ENCODE results near the gene LCOR.
"Not testable (repeated sequence)": the region's sequence is repeated elsewhere in the genome, so short reads cannot be mapped to it uniquely, and the experiment has no call there.

LCOR gene

GRCh38 chr10:96842896-96843723 is 11.0 kb downstream of the LCOR start:
- no peak overlapping the region for H3K4me3 ChIP-seq (ENCODE audit: low read depth, low read length)
- H3K4me1 ChIP-seq (ENCODE audit: control insufficient read depth, insufficient read depth, low read length) = peaks cover 14% of the 10 kb centered on the region
- no peaks in the 10 kb centered on the region for H3K9me3 ChIP-seq (ENCODE audit: control insufficient read depth, insufficient read depth, low read length)

GRCh38 chr10:96843823-96844222 is 11.7 kb downstream of the LCOR start:
- no peaks in the 10 kb centered on the region for H3K9me3 ChIP-seq (ENCODE audit: control insufficient read depth, insufficient read depth, low read length)
- no peaks in the 10 kb centered on the region for H3K27me3 ChIP-seq (ENCODE audit: control insufficient read depth, insufficient read depth, low read length)
- peaks cover 14% of the 10 kb centered on the region for H3K4me1 ChIP-seq (ENCODE audit: control insufficient read depth, insufficient read depth, low read length)
- no peak overlapping the region for H3K9ac ChIP-seq (ENCODE audit: low read depth, low read length)
- no peak overlapping the region for H3K4me3 ChIP-seq (ENCODE audit: low read depth, low read length)
- no peaks in the 10 kb centered on the region for H3K36me3 ChIP-seq (ENCODE audit: control insufficient read depth, insufficient read depth, low read length)

More at GRCh38 chr10:96842896-96843723, 11.0 kb downstream of the LCOR start:
- Histone ChIP-seq H3K27me3 (ENCODE audit: control insufficient read depth, insufficient read depth, low read length) (no peaks in the 10 kb centered on the region), H3K36me3 (ENCODE audit: control insufficient read depth, insufficient read depth, low read length) (no peaks in the 10 kb centered on the region), H3K9ac (ENCODE audit: low read depth, low read length) (no peak overlapping the region)

GRCh38 chr10:96846395-96846794 is 14.3 kb downstream of the LCOR start:
- H3K4me1 ChIP-seq (ENCODE audit: control insufficient read depth, insufficient read depth, low read length) = peaks cover 10% of the 10 kb centered on the region
- no peaks in the 10 kb centered on the region for H3K9me3 ChIP-seq (ENCODE audit: control insufficient read depth, insufficient read depth, low read length)
- H3K36me3 ChIP-seq (ENCODE audit: control insufficient read depth, insufficient read depth, low read length) = no peaks in the 10 kb centered on the region
- no peak overlapping the region for H3K4me3 ChIP-seq (ENCODE audit: low read depth, low read length)
- no peak overlapping the region for H3K9ac ChIP-seq (ENCODE audit: low read depth, low read length)
- H3K27me3 ChIP-seq (ENCODE audit: control insufficient read depth, insufficient read depth, low read length) = no peaks in the 10 kb centered on the region

- H3K9ac ChIP-seq (ENCODE audit: low read depth, low read length) = no peak overlapping the region
- H3K36me3 ChIP-seq (ENCODE audit: control insufficient read depth, insufficient read depth, low read length) = no peaks in the 10 kb centered on the region
- H3K27me3 ChIP-seq (ENCODE audit: control insufficient read depth, insufficient read depth, low read length) = no peaks in the 10 kb centered on the region
- H3K4me3 ChIP-seq (ENCODE audit: low read depth, low read length) = no peak overlapping the region
- H3K4me1 ChIP-seq (ENCODE audit: control insufficient read depth, insufficient read depth, low read length) = peaks cover 10% of the 10 kb centered on the region
- no peaks in the 10 kb centered on the region for H3K9me3 ChIP-seq (ENCODE audit: control insufficient read depth, insufficient read depth, low read length)
These were observed 14.8 kb downstream of the LCOR start for GRCh38 chr10:96846926-96847325.

GRCh38 chr10:96847356-96847755 is 15.3 kb downstream of the LCOR start:
- not testable (repeated sequence) for H3K36me3 ChIP-seq (ENCODE audit: control insufficient read depth, insufficient read depth, low read length); H3K27me3 ChIP-seq (ENCODE audit: control insufficient read depth, insufficient read depth, low read length); H3K4me3 ChIP-seq (ENCODE audit: low read depth, low read length); H3K9ac ChIP-seq (ENCODE audit: low read depth, low read length); H3K9me3 ChIP-seq (ENCODE audit: control insufficient read depth, insufficient read depth, low read length)
- peaks cover 10% of the 10 kb centered on the region for H3K4me1 ChIP-seq (ENCODE audit: control insufficient read depth, insufficient read depth, low read length)

- Histone ChIP-seq H3K27me3 (ENCODE audit: control insufficient read depth, insufficient read depth, low read length) (no peaks in the 10 kb centered on the region), H3K9ac (ENCODE audit: low read depth, low read length) (no peak overlapping the region), H3K4me3 (ENCODE audit: low read depth, low read length) (no peak overlapping the region), H3K36me3 (ENCODE audit: control insufficient read depth, insufficient read depth, low read length) (no peaks in the 10 kb centered on the region), H3K9me3 (ENCODE audit: control insufficient read depth, insufficient read depth, low read length) (no peaks in the 10 kb centered on the region), H3K4me1 (ENCODE audit: control insufficient read depth, insufficient read depth, low read length) (peaks cover 1% of the 10 kb centered on the region)
These were observed 18.0 kb downstream of the LCOR start for GRCh38 chr10:96850113-96850512.

GRCh38 chr10:96850825-96851224 is 18.7 kb downstream of the LCOR start:
- Histone ChIP-seq H3K9me3 (ENCODE audit: control insufficient read depth, insufficient read depth, low read length) (no peaks in the 10 kb centered on the region), H3K36me3 (ENCODE audit: control insufficient read depth, insufficient read depth, low read length) (no peaks in the 10 kb centered on the region), H3K9ac (ENCODE audit: low read depth, low read length) (no peak overlapping the region), H3K4me1 (ENCODE audit: control insufficient read depth, insufficient read depth, low read length) (no peaks in the 10 kb centered on the region), H3K27me3 (ENCODE audit: control insufficient read depth, insufficient read depth, low read length) (no peaks in the 10 kb centered on the region), H3K4me3 (ENCODE audit: low read depth, low read length) (no peak overlapping the region)

GRCh38 chr10:96851281-96851680 is 19.2 kb downstream of the LCOR start:
- Histone ChIP-seq H3K9ac (ENCODE audit: low read depth, low read length) (no peak overlapping the region), H3K9me3 (ENCODE audit: control insufficient read depth, insufficient read depth, low read length) (no peaks in the 10 kb centered on the region), H3K4me3 (ENCODE audit: low read depth, low read length) (no peak overlapping the region), H3K4me1 (ENCODE audit: control insufficient read depth, insufficient read depth, low read length) (no peaks in the 10 kb centered on the region), H3K27me3 (ENCODE audit: control insufficient read depth, insufficient read depth, low read length) (no peaks in the 10 kb centered on the region), H3K36me3 (ENCODE audit: control insufficient read depth, insufficient read depth, low read length) (no peaks in the 10 kb centered on the region)

- no peaks in the 10 kb centered on the region for H3K9me3 ChIP-seq (ENCODE audit: control insufficient read depth, insufficient read depth, low read length)
- H3K4me1 ChIP-seq (ENCODE audit: control insufficient read depth, insufficient read depth, low read length) = no peaks in the 10 kb centered on the region
- no peak overlapping the region for H3K9ac ChIP-seq (ENCODE audit: low read depth, low read length)
- H3K4me3 ChIP-seq (ENCODE audit: low read depth, low read length) = no peak overlapping the region
- no peaks in the 10 kb centered on the region for H3K27me3 ChIP-seq (ENCODE audit: control insufficient read depth, insufficient read depth, low read length)
- no peaks in the 10 kb centered on the region for H3K36me3 ChIP-seq (ENCODE audit: control insufficient read depth, insufficient read depth, low read length)
These were observed 24.2 kb downstream of the LCOR start for GRCh38 chr10:96856317-96856716.

- Histone ChIP-seq H3K27me3 (ENCODE audit: control insufficient read depth, insufficient read depth, low read length) (no peaks in the 10 kb centered on the region), H3K9me3 (ENCODE audit: control insufficient read depth, insufficient read depth, low read length) (no peaks in the 10 kb centered on the region), H3K4me3 (ENCODE audit: low read depth, low read length) (no peak overlapping the region), H3K36me3 (ENCODE audit: control insufficient read depth, insufficient read depth, low read length) (no peaks in the 10 kb centered on the region), H3K9ac (ENCODE audit: low read depth, low read length) (no peak overlapping the region), H3K4me1 (ENCODE audit: control insufficient read depth, insufficient read depth, low read length) (no peaks in the 10 kb centered on the region)
These were observed 25.4 kb downstream of the LCOR start for GRCh38 chr10:96857301-96858012.

GRCh38 chr10:96858038-96858705 is 26.1 kb downstream of the LCOR start:
- Histone ChIP-seq H3K36me3 (ENCODE audit: control insufficient read depth, insufficient read depth, low read length) (no peaks in the 10 kb centered on the region), H3K27me3 (ENCODE audit: control insufficient read depth, insufficient read depth, low read length) (no peaks in the 10 kb centered on the region)

GRCh38 chr10:96858706-96859050 is 26.6 kb downstream of the LCOR start:
- H3K9me3 ChIP-seq (ENCODE audit: control insufficient read depth, insufficient read depth, low read length) = no peaks in the 10 kb centered on the region
- H3K27me3 ChIP-seq (ENCODE audit: control insufficient read depth, insufficient read depth, low read length) = no peaks in the 10 kb centered on the region
- H3K36me3 ChIP-seq (ENCODE audit: control insufficient read depth, insufficient read depth, low read length) = no peaks in the 10 kb centered on the region
- H3K4me1 ChIP-seq (ENCODE audit: control insufficient read depth, insufficient read depth, low read length) = no peaks in the 10 kb centered on the region
- no peak overlapping the region for H3K9ac ChIP-seq (ENCODE audit: low read depth, low read length)
- no peak overlapping the region for H3K4me3 ChIP-seq (ENCODE audit: low read depth, low read length)

More at GRCh38 chr10:96858038-96858705, 26.1 kb downstream of the LCOR start:
- no peaks in the 10 kb centered on the region for H3K4me1 ChIP-seq (ENCODE audit: control insufficient read depth, insufficient read depth, low read length)
- no peaks in the 10 kb centered on the region for H3K9me3 ChIP-seq (ENCODE audit: control insufficient read depth, insufficient read depth, low read length)
- no peak overlapping the region for H3K9ac ChIP-seq (ENCODE audit: low read depth, low read length)
- H3K4me3 ChIP-seq (ENCODE audit: low read depth, low read length) = no peak overlapping the region
